ENCODE data around the gene SENP5. TPM values are rescaled to one million over a fixed set of nuclear protein-coding genes. Genes with fewer than 3 reads are reported as not detected.

SENP5 gene
- total RNA-seq, 1 experiment from 2014 or later, result 30.2 TPM

DNA sequence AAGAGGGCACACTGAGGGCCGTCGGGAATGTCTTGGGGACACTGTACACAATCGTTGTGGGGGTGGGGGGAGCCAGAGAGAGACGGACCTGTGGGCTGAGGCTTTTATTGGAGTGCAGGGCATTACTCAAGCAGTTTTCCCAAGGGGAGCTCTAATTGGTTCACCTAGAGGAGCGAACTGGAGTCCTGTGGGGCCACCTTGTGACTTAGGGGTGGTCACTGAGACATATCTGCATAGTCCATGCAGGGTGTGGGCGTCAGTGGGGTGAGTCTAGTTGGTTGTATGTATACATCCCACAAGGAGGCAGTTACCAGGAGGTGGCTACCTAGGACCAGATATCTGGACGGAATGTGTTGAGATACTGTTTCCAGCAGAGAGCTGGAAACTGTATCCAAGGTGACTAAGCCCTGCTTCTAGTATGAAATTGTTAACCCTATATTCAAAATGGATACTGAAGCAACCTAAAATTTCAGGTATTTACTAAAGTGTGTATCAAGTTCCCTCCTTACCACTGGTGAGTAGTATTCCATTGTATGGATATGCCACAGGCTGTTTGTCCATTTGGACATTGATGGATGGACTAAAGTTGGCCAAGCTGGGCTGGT, 103.5 kb downstream of the SENP5 start:
- ChIA-PET POLR2A (interaction anchor here (3.8 kb wide), 1 partner anchor 29 kb away, joined by 30 read pairs; the partner anchor contains the start of gene NCBP2), CTCF (interaction anchor here (0.6 to 1.7 kb wide), 12 partner anchors 8 to 539 kb away, joined by 3 to 9 read pairs (median 4); partner anchors contain the start of gene NCBP2)
- Mint-ChIP-seq H3K27me3 (ENCODE audit: insufficient read depth, unreplicated experiment) (no peaks in the 10 kb centered on the region), H3K36me3 (ENCODE audit: insufficient read depth, unreplicated experiment) (no peaks in the 10 kb centered on the region), H3K4me3 (ENCODE audit: unreplicated experiment) (no peak overlapping the region), H3K27ac (ENCODE audit: low read depth, unreplicated experiment) (no peak overlapping the region), H3K9me3 (ENCODE audit: unreplicated experiment) (no peaks in the 10 kb centered on the region), H3K4me1 (ENCODE audit: insufficient read depth, unreplicated experiment) (no peaks in the 10 kb centered on the region)
- intact Hi-C loops (cut with micrococcal nuclease), result loop anchor here (2.0 kb wide), 1 partner anchor 362 kb away; no protein-coding TSS in a partner anchor
- no TSS peak for BruUV-seq (replicated peaks)
- DNase-seq (ENCODE audit: unreplicated experiment), result peak; percentile 25
- TF ChIP-seq, protein P1, sequence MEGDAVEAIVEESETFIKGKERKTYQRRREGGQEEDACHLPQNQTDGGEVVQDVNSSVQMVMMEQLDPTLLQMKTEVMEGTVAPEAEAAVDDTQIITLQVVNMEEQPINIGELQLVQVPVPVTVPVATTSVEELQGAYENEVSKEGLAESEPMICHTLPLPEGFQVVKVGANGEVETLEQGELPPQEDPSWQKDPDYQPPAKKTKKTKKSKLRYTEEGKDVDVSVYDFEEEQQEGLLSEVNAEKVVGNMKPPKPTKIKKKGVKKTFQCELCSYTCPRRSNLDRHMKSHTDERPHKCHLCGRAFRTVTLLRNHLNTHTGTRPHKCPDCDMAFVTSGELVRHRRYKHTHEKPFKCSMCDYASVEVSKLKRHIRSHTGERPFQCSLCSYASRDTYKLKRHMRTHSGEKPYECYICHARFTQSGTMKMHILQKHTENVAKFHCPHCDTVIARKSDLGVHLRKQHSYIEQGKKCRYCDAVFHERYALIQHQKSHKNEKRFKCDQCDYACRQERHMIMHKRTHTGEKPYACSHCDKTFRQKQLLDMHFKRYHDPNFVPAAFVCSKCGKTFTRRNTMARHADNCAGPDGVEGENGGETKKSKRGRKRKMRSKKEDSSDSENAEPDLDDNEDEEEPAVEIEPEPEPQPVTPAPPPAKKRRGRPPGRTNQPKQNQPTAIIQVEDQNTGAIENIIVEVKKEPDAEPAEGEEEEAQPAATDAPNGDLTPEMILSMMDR (IDR thresholded peaks at IDR 0.05; ENCODE audit: unreplicated experiment), result no peak

DNA sequence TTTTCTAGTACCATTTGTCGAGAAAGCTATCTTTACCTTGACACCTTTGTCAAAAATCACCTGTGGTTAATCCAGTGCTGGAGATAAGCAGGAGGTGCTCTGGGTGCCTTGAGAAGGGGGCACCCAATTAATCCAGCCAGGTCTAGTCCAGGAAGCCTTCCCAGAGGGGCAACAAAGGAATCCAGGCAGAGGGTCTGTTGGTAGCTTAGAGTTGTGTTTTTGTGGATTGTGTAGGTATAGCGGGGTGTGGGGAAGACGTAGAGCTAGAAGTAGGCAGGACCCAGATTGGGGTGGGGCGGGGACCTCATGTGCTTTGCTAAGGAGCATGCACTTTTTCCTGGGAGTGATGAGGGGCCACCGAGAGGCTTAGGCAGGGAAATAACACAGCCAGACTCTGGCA, 106.9 kb downstream of the SENP5 start:
- H3K36me3 Mint-ChIP-seq (ENCODE audit: insufficient read depth, unreplicated experiment), result no peaks in the 10 kb centered on the region
- H3K4me3 Mint-ChIP-seq (ENCODE audit: unreplicated experiment), result no peak overlapping the region
- TF ChIP-seq, protein P1 (IDR thresholded peaks at IDR 0.05; ENCODE audit: unreplicated experiment), result no peak
- H3K4me1 Mint-ChIP-seq (ENCODE audit: insufficient read depth, unreplicated experiment), result no peaks in the 10 kb centered on the region
- H3K27me3 Mint-ChIP-seq (ENCODE audit: insufficient read depth, unreplicated experiment), result no peaks in the 10 kb centered on the region
- no peak overlapping the region for H3K27ac Mint-ChIP-seq (ENCODE audit: low read depth, unreplicated experiment)
- intact Hi-C loops (cut with micrococcal nuclease), result no loop called here
- POLR2A ChIA-PET, result no interaction called here
- H3K9me3 Mint-ChIP-seq (ENCODE audit: unreplicated experiment), result no peaks in the 10 kb centered on the region
- no peak for DNase-seq (ENCODE audit: unreplicated experiment)
- BruUV-seq (replicated peaks), result no TSS peak
- CTCF ChIA-PET, result interaction anchor here (0.6 kb wide), 1 partner anchor 41 kb away, joined by 3 read pairs; no protein-coding TSS in a partner anchor

DNA sequence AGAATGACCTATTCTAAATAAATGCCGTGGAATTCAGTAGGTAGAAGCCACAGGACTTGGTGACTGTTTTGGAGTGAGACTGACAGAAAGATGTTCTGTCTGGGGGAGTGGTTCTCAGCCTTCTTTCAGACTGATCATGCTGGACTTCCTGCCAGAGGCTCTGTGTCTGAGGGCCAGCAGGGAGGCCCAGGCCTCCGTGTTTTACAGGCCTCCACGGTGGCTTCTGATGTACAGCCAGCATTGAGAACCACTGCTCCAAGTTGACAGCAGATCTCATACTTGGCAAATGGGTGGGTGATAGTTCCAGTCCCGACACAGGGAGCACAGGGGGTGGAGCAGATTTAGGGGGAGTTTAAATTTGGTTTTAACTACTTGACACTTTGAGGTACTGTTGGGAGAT, 107.6 kb downstream of the SENP5 start:
- POLR2A ChIA-PET, result interaction anchor here (0.9 kb wide), 1 partner anchor 18 kb away, joined by 3 read pairs; no protein-coding TSS in a partner anchor
- intact Hi-C loops (cut with micrococcal nuclease), result no loop called here

DNA sequence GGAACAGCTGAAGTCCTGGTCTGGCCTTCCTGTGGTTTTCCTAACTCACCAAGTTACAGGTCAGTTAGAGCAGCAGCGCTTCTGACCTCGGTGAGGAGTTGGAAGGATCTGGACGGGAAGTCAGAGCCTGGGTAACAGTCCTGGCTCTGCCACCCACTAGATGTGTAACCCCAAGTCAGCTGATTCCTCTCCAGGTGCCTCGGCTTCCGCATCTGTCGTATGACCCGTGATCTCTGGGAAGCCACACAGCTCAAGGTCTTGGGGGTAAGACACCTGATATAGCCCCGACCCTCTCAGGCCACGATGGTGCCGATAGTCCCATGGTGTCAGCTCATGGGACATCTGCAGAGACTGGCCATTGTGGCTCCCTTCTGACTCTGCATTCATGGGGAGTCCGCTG, 109.2 kb downstream of the SENP5 start:
- TF ChIP-seq, protein P1 (IDR thresholded peaks at IDR 0.05; ENCODE audit: unreplicated experiment), result no peak
- no peak overlapping the region for H3K27ac Mint-ChIP-seq (ENCODE audit: low read depth, unreplicated experiment)
- CTCF ChIA-PET, result interaction anchor here (0.6 kb wide), 2 partner anchors 41 to 102 kb away, joined by 3 to 7 read pairs; no protein-coding TSS in a partner anchor
- intact Hi-C loops (cut with micrococcal nuclease), result no loop called here
- DNase-seq (ENCODE audit: unreplicated experiment), result no peak
- H3K36me3 Mint-ChIP-seq (ENCODE audit: insufficient read depth, unreplicated experiment), result no peaks in the 10 kb centered on the region
- H3K9me3 Mint-ChIP-seq (ENCODE audit: unreplicated experiment), result no peaks in the 10 kb centered on the region
- no peaks in the 10 kb centered on the region for H3K4me1 Mint-ChIP-seq (ENCODE audit: insufficient read depth, unreplicated experiment)
- BruUV-seq (replicated peaks), result no TSS peak
- POLR2A ChIA-PET, result no interaction called here
- H3K27me3 Mint-ChIP-seq (ENCODE audit: insufficient read depth, unreplicated experiment), result no peaks in the 10 kb centered on the region
- H3K4me3 Mint-ChIP-seq (ENCODE audit: unreplicated experiment), result no peak overlapping the region

More for the DNA sequence above, 107.6 kb downstream of the SENP5 start:
- H3K4me3 Mint-ChIP-seq (ENCODE audit: unreplicated experiment), result no peak overlapping the region
- no peak for DNase-seq (ENCODE audit: unreplicated experiment)
- TF ChIP-seq, protein P1 (IDR thresholded peaks at IDR 0.05; ENCODE audit: unreplicated experiment), result no peak
- no peaks in the 10 kb centered on the region for H3K4me1 Mint-ChIP-seq (ENCODE audit: insufficient read depth, unreplicated experiment)
- no peaks in the 10 kb centered on the region for H3K27me3 Mint-ChIP-seq (ENCODE audit: insufficient read depth, unreplicated experiment)
- H3K27ac Mint-ChIP-seq (ENCODE audit: low read depth, unreplicated experiment), result no peak overlapping the region
- no peaks in the 10 kb centered on the region for H3K9me3 Mint-ChIP-seq (ENCODE audit: unreplicated experiment)
- H3K36me3 Mint-ChIP-seq (ENCODE audit: insufficient read depth, unreplicated experiment), result no peaks in the 10 kb centered on the region
- CTCF ChIA-PET, result no interaction called here
- BruUV-seq (replicated peaks), result no TSS peak

Data from MCF 10A (cell line).